IPS DF 19.7 (cell line): ENCODE results near the gene CDKN1C.

Experiments used
- DNase-seq: peaks from one replicate; pipeline ENCODE4 v3.0.0-alpha.2; 2013; ENCODE audit warnings: low read depth, low spot score

The CDKN1C gene

DNA sequence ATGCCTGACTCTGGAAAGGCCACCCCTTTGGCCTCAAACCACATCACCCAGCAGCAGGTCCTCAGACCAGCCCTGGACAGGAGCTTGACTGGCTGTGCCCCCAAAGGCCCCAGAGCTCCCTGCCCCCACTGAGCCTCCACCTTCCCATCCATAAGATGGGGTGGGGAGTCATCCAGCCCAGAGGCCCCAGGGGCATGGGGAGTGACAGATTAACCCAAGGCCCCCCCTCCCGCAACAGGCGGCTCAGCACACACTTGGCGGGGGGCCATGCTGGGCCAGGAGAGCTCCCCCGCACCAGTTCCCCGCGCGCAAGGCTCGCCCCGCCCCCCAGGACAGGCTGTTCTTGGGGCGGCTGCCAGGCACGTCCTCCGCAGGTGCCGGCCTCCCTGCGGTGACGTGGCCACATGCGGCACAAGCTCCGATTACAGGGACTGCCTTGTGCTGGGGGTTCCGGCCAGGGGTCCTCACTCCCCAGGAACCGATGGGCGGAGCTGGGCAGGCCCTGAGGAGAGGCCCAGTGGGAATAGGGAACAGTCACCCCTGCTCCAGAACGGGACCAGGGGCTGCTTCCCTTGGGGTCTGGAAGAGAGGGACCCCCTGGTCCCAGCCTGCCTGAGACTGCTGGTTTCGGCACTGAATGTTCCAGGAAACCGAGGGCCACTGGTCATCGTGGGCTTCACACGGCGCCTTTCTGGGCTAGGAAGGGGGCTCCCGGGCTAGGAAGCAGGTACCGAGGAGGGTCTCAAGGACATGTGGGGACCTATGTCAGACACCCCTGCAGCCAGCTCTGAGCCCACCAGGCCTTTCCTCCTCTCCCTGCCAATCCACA is 5.1 kb upstream of the CDKN1C start:
- no peak for DNase-seq

GRCh38 chr11:2889362-2890273 is 4.0 kb upstream of the CDKN1C start:
- no peak for DNase-seq

DNA sequence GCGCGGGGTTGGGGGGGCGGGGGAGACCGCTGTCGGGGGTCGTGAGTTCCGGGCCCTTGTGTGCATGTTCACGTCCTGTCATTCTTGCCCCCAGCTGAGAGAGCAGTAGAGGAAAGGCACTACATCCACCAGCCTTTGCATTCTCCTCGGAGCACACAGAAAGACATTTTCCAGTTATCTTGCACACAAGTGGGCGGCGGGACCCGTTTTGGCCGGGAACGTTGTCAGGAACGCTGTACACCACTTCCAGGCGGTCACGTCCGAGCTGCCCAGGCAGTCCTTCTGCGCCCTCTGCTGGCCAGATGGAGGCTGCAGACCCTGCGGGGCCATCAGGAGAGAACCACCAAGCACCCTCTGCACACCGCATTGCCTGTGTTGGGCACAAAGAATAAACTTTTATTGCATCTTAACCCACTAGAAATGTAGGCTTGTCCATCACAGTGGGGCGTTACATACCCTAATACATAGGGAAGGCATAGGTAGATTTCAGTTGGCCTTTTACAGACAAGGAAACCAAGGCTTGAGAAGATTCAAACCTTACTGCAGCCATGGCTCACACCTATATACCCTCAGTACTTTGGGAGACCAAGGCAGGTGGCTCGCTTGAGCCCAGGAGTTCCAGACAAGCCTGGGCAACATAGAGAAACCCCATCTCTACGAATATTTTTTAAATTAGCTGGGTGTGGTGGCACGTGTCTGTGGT is 2.8 kb upstream of the CDKN1C start:
- DNase-seq: no peak

DNA sequence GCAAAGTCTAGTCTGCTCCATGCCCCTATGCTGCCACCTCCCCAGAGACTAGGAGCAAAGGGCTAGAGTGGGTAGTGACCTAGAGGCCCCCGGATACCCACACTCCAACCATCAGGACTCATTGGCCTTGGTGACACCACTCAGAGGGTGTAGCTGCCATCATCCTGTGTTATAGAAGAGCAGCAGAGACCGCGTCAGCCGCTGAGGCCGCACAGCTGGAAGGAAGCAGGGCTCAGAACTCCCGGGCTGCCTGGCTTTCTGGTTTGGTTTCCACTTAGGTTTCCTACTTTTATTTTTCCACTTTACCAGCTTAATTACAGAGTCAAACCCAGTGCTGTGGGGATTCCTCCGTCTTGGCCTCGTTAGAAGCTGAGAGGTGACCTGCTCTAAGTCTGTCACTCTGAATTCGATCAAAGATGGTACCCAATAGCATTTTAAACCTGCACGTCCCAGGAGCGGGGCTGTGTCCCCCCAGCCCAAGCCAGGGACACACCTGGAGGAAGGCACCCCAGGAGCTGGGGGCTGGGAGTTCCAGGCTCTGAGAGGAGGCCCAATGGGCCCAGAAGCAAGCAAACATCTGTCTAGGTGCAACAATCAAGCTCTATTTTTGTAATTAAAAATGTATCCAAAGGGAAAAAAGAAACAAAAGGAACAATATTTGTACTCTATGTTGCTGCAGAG is 2.1 kb upstream of the CDKN1C start:
- DNase-seq: no peak

DNA sequence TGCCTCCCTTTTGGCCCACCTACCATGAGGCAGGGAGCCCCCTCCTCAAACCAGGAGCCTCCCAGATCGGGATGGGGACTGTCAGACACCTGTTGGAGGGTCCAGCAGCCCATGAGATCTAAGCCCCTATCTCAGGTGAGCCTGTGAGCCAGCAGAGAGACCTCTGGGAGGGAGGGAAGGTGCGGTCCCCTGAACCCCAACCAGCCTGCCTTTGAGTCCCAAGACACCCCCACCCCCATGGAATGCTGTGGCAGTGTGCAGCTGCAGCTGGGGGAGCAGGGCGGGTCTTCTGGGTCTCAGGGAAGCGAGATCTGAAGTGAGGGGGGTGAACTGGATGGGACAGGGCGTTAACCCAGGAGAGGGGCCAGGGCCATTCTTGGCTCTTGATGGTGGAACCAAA is 1.4 kb upstream of the CDKN1C start:
- no peak for DNase-seq

DNA sequence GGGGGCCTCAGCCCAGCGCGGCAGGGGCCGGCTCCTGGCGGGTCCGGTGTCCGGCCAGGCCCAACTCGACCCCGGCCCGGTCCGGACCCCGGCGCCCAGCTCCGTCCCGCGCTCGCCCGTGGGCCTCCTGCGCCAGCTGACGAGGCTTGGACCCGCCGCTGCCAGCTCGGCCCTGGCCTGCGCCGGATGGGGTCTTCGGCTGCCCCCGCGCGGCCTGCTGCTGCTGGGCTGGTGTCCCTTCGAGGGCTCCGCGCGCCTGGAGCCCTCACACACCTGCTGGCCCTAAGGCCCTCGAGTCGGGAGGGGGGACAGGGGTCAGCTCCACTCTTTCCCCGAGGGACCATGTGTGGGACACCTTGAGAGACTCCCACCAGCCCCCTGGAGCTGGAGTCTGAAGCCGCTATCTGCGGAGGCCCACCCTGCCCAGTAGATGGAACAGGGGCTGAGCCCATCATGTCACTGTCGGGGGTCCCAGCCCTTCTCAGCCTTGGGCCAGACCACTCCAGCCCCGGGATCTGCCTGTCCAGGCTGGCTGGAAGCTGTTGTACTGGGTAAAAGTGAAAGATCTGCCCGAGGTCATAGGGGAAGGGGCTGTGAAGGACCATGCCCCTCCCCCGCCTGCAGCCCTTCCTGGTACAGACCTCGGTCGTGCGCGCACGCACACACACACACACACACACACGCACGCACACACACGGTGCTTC is 768 bp upstream of the CDKN1C start:
- no peak for DNase-seq

DNA sequence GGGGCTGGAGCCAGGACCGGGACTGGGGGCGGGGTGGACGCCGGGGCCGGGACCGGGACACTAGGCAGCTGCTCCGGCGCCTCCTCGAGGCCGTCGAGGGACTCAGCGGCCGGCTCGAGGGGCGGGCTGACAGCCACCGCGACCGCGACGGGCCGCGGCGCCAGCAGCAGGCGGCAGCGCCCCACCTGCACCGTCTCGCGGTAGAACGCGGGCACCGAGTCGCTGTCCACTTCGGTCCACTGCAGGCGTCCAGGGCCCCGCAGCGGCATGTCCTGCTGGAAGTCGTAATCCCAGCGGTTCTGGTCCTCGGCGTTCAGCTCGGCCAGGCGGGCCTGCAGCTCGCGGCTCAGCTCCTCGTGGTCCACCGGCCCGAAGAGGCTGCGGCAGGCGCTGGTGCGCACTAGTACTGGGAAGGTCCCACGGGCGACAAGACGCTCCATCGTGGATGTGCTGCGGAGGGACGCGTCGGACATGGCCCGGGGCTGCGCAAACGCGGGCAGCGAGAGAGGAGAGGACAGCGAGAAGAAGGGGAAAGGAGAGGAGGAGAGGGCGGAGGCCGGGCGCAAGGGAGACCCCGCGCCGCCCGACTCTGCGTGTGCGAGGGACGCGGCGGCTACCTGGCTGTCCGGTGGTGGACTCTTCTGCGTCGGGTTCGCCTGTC is 428 bp downstream of the CDKN1C start:
- DNase-seq: no peak

- no peak for DNase-seq
Observed at GRCh38 chr11:2883979-2884815, 1.4 kb downstream of the CDKN1C start.

- no peak for DNase-seq
Observed at GRCh38 chr11:2883640-2883978, 2.0 kb downstream of the CDKN1C start.

DNA sequence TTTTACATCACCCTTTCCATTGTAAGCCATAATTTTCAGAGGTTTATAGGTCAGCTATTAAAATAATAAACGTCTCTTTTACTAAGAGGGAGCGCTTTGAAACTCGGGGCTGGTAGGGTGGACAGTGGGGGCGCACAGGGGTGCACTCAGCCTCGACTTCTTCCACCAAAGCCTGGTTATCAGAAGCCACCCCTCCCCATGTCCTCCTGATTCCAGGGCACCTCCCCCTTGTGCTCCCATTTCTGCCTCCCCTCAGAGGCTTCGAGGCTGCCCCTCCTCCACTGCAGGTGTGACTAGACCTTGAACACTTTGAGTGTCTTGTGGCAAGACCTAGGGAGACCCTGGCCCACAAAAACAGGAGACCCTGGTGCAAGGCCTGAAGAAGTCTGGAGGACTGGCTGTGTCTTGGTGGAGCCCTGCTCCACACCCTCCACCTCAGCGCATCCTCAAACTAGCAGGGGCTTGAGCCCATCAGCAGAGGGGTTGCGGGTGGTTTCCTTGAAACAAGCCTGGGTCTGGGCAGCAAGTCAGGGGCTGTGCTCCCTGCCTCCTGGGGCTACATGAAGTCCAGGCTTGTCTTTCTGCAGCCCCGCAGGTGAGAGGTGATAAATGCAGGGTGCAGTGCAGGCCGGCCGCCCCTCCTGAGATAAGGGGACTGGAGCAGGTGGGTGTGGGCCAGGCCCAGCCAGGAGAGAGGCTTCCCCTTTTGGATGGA is 3.0 kb downstream of the CDKN1C start:
- DNase-seq: no peak

GRCh38 chr11:2881981-2882375 is 3.6 kb downstream of the CDKN1C start:
- no peak for DNase-seq

GRCh38 chr11:2881076-2881980 is 4.2 kb downstream of the CDKN1C start:
- DNase-seq: no peak

GRCh38 chr11:2880646-2881045 is 4.9 kb downstream of the CDKN1C start:
- DNase-seq: no peak

DNA sequence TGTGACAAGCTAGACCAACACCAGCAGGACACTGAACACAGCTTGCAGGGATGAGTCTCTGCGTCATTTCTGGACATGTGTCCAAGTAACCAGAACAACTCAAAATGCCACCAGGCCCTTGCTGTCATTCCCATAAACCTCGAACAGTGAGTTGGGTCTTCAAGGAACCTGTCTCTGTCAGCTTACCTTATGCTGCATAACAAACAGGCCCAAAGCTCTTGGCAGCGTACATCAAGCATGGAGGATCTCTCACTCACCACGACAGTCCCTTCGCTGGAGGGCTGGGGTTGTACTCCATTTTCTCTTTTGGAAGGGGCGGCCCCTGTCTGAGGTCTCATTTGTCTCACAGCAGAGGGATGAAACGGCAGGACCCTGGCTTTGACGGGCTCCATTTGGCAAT is 6.8 kb downstream of the CDKN1C start:
- DNase-seq: no peak

GRCh38 chr11:2877474-2877873 is 8.1 kb downstream of the CDKN1C start:
- DNase-seq: no peak

DNA sequence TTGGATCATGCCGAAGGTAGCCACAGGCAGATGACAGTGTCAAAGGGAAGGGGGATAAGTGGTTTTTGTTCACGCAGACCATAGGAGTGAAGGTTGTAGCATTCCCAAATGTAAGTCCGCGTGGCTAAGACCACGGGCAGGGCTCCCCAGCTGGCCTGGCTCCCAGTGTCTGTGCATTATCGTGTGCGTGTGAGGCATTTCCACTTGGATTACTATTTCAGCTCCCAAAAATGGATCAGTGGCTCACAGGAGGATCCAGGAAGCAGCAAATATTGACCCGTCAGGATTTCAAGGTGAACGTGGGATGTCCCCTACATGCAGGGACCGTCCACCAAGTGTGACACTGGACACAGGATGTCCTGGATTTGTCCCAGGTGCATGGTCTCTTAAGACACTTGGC is 10.6 kb downstream of the CDKN1C start:
- no peak for DNase-seq

DNA sequence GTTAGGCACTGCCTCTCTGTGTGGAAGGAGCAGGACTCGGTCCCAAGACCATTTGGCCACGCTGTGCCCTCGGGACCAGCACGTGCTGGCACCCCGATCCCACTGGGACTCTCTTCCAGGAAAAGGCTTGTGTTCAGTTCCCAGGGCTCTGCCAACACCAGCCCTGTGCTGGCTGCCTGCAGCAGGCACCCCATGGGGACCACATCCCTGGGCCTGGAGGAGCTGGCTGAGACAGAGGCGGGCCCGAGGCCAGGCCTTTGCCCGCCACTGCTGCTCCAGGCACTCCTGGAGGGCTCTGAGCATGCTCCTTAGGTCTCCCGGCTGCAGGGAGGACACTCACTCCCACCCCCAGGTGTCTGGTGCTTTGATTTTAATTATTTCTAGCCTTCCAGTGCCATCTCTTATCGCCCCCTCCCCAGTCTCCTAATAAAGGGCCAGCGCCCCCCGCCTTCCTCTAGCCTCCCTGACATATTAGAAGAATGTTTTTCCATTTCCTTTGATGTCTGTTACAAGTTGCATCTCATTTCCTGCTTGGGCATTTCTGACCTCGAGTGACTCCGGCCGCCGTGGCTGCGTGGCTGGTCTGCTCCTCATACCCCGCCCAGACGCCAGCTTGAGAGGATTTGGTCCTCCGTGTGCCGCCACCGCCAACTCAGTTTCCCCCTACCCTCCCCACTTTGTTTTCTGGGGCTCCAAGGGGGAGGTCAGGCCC is 14.4 kb downstream of the CDKN1C start:
- DNase-seq: no peak
